GM23248 (cell line): ENCODE results near the gene OR5AN1. TPM values are rescaled to one million over a fixed set of nuclear protein-coding genes. Genes with fewer than 3 reads are reported as not detected.

Experiments used
- DNase-seq: peaks from one replicate; pipeline ENCODE4 v3.0.0-alpha.2; 2015
- H2AFZ ChIP-seq: fragments of 200-600 bp; sonication (generic); 2 replicates; pipeline ENCODE4 v1.6.1; 2016; ENCODE audit warnings: antibody characterized with exemption
- H3F3A ChIP-seq: fragments of 200-600 bp; sonication (generic); 2 replicates; pipeline ENCODE4 v1.6.1; 2016; ENCODE audit warnings: mild to moderate bottlenecking, antibody characterized with exemption, mixed run types; ENCODE audit not compliant: insufficient read depth
- H3K27ac ChIP-seq: fragments of 200-600 bp; sonication (generic); 2 replicates; pipeline ENCODE4 v1.5.1; 2016; ENCODE audit warnings: mild to moderate bottlenecking
- H3K27me3 ChIP-seq: fragments of 200-600 bp; sonication (generic); replicated peaks from 2 replicates; pipeline ENCODE4 v1.6.1; 2016; ENCODE audit warnings: mild to moderate bottlenecking; ENCODE audit not compliant: insufficient read depth
- H3K36me3 ChIP-seq: fragments of 200-600 bp; sonication (generic); 2 replicates; pipeline ENCODE4 v1.6.1; 2016; ENCODE audit warnings: low read depth, mild to moderate bottlenecking
- H3K4me1 ChIP-seq: fragments of 200-600 bp; sonication (generic); 2 replicates; pipeline ENCODE4 v1.6.1; 2016; ENCODE audit warnings: mild to moderate bottlenecking; ENCODE audit not compliant: insufficient read depth
- H3K4me2 ChIP-seq: fragments of 200-600 bp; sonication (generic); one replicate; pipeline ENCODE4 v1.6.1; 2016; ENCODE audit warnings: mild to moderate bottlenecking; ENCODE audit not compliant: unreplicated experiment
- H3K4me3 ChIP-seq: fragments of 200-600 bp; sonication (generic); 2 replicates; pipeline ENCODE4 v1.5.1; 2016; ENCODE audit warnings: mild to moderate bottlenecking
- H3K79me2 ChIP-seq: fragments of 200-600 bp; sonication (generic); 2 replicates; pipeline ENCODE4 v1.6.1; 2016; ENCODE audit warnings: mild to moderate bottlenecking; ENCODE audit not compliant: insufficient read depth
- H3K9ac ChIP-seq: fragments of 200-600 bp; sonication (generic); 2 replicates; pipeline ENCODE4 v1.6.1; 2016; ENCODE audit warnings: mild to moderate bottlenecking
- H3K9me2 ChIP-seq: fragments of 200-600 bp; sonication (generic); 2 replicates; pipeline ENCODE4 v1.6.1; 2016; ENCODE audit warnings: mixed run types, mild to moderate bottlenecking, moderate library complexity; ENCODE audit not compliant: insufficient read depth
- H3K9me3 ChIP-seq: fragments of 200-600 bp; sonication (generic); one replicate; pipeline ENCODE4 v1.6.1; 2017; ENCODE audit warnings: low read depth
- H4K20me1 ChIP-seq: fragments of 200-600 bp; sonication (generic); 2 replicates; pipeline ENCODE4 v1.6.0; 2016; ENCODE audit not compliant: insufficient read depth
- EZH2 ChIP-seq: fragments of 200-600 bp; sonication (generic); IDR thresholded peaks from 2 replicates; pipeline ENCODE4 v1.6.1; 2018; ENCODE audit warnings: antibody characterized with exemption, mild to moderate bottlenecking; ENCODE audit not compliant: insufficient read depth, poor library complexity, severe bottlenecking
- EZH2phosphoT487 ChIP-seq: fragments of 200-600 bp; sonication (generic); IDR thresholded peaks from 2 replicates; pipeline ENCODE4 v1.6.1; 2018; ENCODE audit warnings: antibody characterized with exemption, moderate library complexity, mild to moderate bottlenecking, low read depth; ENCODE audit not compliant: insufficient read depth
- WGBS, 2 experiments: methylation state at CpG; one replicate each; pipeline ENCODE4 v1.1.6; 2015 to 2017; ENCODE audit warnings: low lambda C conversion rate in 2 of 2, low coverage in 1 of 2; ENCODE audit errors: missing lambda C conversion rate in 2 of 2; 5-methylcytosine and 5-hydroxymethylcytosine counted together
- in situ Hi-C: fragments of 300-500 bp; cut with MboI; formaldehyde crosslinking; loops from 2 replicates; pipeline ENCODE4 v1.15.0; 2020
- polyA plus RNA-seq: library from polyadenylated mRNA; unstranded; fragments of >200 nt; fragmentation: Nextera tagmentation; extraction: Ambion mirVana; gene quantifications from 2 replicates; pipeline ENCODE4 v1.2.1, GENCODE V29; 2016
- total RNA-seq: library from RNA; depleted of rRNA; stranded (reverse); fragments of >200 nt; shearing (Covaris generic); gene quantifications from 2 replicates; pipeline ENCODE4 v1.2.3, GENCODE V29; 2014

OR5AN1 gene
- total and polyA plus RNA-seq, 2 experiments from 2014 or later, result not detected

DNA sequence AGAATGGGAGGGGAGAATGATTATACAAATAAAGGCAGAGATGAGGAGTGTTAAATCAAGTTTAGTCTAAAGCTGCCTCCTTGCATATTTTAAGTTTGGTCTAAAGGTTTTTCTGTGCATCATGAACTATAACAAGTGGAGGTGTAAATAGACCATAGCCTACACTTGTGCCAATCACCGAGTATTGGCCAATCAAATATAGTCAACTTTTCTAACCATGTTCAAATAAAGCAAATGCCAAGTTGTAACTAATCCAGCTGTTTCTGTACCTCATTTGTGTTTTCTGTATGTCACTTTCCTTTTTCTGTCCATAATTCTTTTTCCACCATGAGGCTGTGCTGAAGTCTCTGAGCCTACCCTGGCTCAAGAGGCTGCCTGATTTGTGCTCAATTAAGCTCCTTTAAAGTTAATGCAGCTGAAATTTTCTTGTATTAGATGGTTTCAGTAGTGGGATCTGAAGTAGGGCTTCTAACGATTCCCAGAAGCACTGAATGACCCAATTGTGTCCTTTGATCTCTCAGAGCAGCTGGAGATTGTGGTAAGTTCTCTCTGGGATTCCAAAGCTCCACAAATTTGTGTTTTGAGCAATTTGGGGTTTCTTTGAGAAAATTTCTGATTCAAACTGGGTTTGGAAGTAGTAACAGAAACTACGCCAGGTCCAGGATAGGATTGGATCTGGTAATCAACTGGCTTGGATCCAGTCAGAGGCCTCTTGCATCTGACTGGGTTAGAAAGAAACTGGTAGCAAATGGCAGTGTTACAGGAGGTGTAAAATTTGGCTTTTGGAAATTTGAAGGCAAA, 42.0 kb downstream of the OR5AN1 start:
- H3K27me3 ChIP-seq, result no peaks in the 10 kb centered on the region
- in situ Hi-C loops, result no loop called here
- H3F3A ChIP-seq, result no peaks in the 10 kb centered on the region
- TF ChIP-seq EZH2, result no peak
- no peak for TF ChIP-seq EZH2phosphoT487
- no peaks in the 10 kb centered on the region for H3K36me3 ChIP-seq
- no peak overlapping the region for H3K9ac ChIP-seq
- H3K27ac ChIP-seq, result no peak overlapping the region
- no peaks in the 10 kb centered on the region for H3K9me3 ChIP-seq
- no peaks in the 10 kb centered on the region for H3K4me1 ChIP-seq
- H2AFZ ChIP-seq, result no peak overlapping the region
- H3K4me2 ChIP-seq, result no peak overlapping the region
- WGBS, 2 experiments, result 14 to 15% methylated on average over 3 of the region's 3 CpGs
- H3K9me2 ChIP-seq, result no peaks in the 10 kb centered on the region
- H4K20me1 ChIP-seq, result no peaks in the 10 kb centered on the region
- DNase-seq, result no peak
- no peaks in the 10 kb centered on the region for H3K79me2 ChIP-seq
- no peak overlapping the region for H3K4me3 ChIP-seq

GRCh38 chr11:59401262-59401552, 42.5 kb downstream of the OR5AN1 start:
- H3K4me2 ChIP-seq, result no peak overlapping the region
- H2AFZ ChIP-seq, result no peak overlapping the region
- TF ChIP-seq EZH2phosphoT487, result no peak
- no peak for TF ChIP-seq EZH2
- H3K9ac ChIP-seq, result no peak overlapping the region
- no peaks in the 10 kb centered on the region for H4K20me1 ChIP-seq
- no peak for DNase-seq
- no peaks in the 10 kb centered on the region for H3K36me3 ChIP-seq
- no peak overlapping the region for H3K27ac ChIP-seq
- no peaks in the 10 kb centered on the region for H3K9me2 ChIP-seq
- no peak overlapping the region for H3K4me3 ChIP-seq
- H3K4me1 ChIP-seq, result no peaks in the 10 kb centered on the region
- H3F3A ChIP-seq, result no peaks in the 10 kb centered on the region
- no peaks in the 10 kb centered on the region for H3K27me3 ChIP-seq
- WGBS, 2 experiments, result 5% methylated on average over 2 of the region's 2 CpGs
- H3K79me2 ChIP-seq, result no peaks in the 10 kb centered on the region
- in situ Hi-C loops, result no loop called here
- H3K9me3 ChIP-seq, result no peaks in the 10 kb centered on the region

DNA sequence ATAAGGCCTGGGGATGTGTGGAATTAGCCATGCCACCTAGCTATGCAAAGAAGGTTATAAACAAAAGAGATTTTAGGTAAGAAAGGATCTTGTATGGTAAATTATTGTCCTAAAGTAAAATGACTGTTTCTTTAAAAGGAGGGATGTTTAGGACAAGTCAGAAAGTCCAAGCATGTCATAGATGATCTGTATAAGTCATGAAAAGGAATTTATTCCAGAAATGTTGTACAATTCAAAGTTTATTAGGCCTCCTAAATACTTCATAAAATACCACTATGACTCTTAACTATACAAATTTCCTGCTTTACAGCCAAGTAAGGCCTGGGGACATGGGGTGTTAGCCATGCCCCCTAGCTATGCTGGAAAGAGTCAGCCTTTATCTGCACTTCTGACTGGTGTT, 44.9 kb downstream of the OR5AN1 start:
- Histone ChIP-seq H3K9me2 (no peaks in the 10 kb centered on the region), H3K27ac (no peak overlapping the region), H3K27me3 (no peaks in the 10 kb centered on the region), H3K4me1 (no peaks in the 10 kb centered on the region), H2AFZ (no peak overlapping the region), H3F3A (no peaks in the 10 kb centered on the region), H3K4me2 (no peak overlapping the region), H3K9me3 (no peaks in the 10 kb centered on the region), H3K4me3 (no peak overlapping the region), H4K20me1 (no peaks in the 10 kb centered on the region), H3K9ac (no peak overlapping the region), H3K36me3 (no peaks in the 10 kb centered on the region), H3K79me2 (no peaks in the 10 kb centered on the region)
- in situ Hi-C loops, result no loop called here
- TF ChIP-seq EZH2phosphoT487 (no peak), EZH2 (no peak)
- no peak for DNase-seq

- Histone ChIP-seq H3K9me3 (no peaks in the 10 kb centered on the region), H3K27ac (no peak overlapping the region), H2AFZ (no peak overlapping the region), H3K9me2 (no peaks in the 10 kb centered on the region), H3K4me2 (no peak overlapping the region), H3K79me2 (no peaks in the 10 kb centered on the region), H4K20me1 (no peaks in the 10 kb centered on the region), H3K27me3 (no peaks in the 10 kb centered on the region), H3K9ac (no peak overlapping the region), H3K36me3 (no peaks in the 10 kb centered on the region), H3K4me3 (no peak overlapping the region), H3K4me1 (no peaks in the 10 kb centered on the region), H3F3A (no peaks in the 10 kb centered on the region)
- in situ Hi-C loops, result no loop called here
- 8 to 19% methylated on average over 2 of the region's 2 CpGs for WGBS, 2 experiments
- TF ChIP-seq EZH2 (no peak), EZH2phosphoT487 (no peak)
- no peak for DNase-seq
Measured at GRCh38 chr11:59413646-59414045, 55.0 kb downstream of the OR5AN1 start.

DNA sequence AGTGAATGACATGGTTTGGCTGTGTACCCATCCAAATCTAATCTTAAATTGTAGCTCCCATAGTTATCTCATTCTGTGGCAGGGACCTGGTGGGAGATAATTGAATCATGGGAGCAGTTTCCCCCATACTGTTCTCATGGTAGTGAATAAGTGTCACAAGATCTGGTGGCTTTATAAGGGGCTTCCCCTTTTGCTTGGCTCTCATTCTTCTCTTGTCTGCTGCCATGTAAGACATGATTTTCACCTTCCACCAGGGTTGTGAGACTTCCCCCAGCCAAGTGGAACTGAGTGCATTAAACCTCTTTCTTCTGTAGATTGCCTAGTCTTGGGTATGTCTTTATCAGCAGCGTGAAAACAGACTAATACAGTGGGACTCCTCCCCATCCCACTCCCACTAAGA, 56.4 kb downstream of the OR5AN1 start:
- TF ChIP-seq EZH2 (no peak), EZH2phosphoT487 (no peak)
- H3K4me3 ChIP-seq, result no peak overlapping the region
- H3K4me1 ChIP-seq, result no peaks in the 10 kb centered on the region
- H3K9ac ChIP-seq, result no peak overlapping the region
- H3K27ac ChIP-seq, result no peak overlapping the region
- 0% methylated on average over 1 of the region's 1 CpG for WGBS, 2 experiments
- H3K4me2 ChIP-seq, result no peak overlapping the region
- no peaks in the 10 kb centered on the region for H3K9me3 ChIP-seq
- H4K20me1 ChIP-seq, result no peaks in the 10 kb centered on the region
- no peaks in the 10 kb centered on the region for H3K36me3 ChIP-seq
- H3F3A ChIP-seq, result no peaks in the 10 kb centered on the region
- no peaks in the 10 kb centered on the region for H3K79me2 ChIP-seq
- H3K27me3 ChIP-seq, result no peaks in the 10 kb centered on the region; the same call in 1 of the 2 replicates
- no peak overlapping the region for H2AFZ ChIP-seq
- DNase-seq, result no peak
- in situ Hi-C loops, result no loop called here
- no peaks in the 10 kb centered on the region for H3K9me2 ChIP-seq
